ENCODE data around the gene RASA3. TPM values are rescaled to one million over a fixed set of nuclear protein-coding genes. Genes with fewer than 3 reads are reported as not detected.

RASA3 gene
- total and polyA plus RNA-seq, 2 of the 8 experiments (the other 6 are each of a cell fraction or from before 2014, with no cell fraction given) = 7.5 to 21.9 TPM

- no peak for TF ChIP-seq FOSL1 (IDR thresholded peaks at IDR 0.05; ENCODE audit: insufficient read depth, low read depth, low read length)
- TF ChIP-seq NANOG (IDR thresholded peaks at IDR 0.05; ENCODE audit: insufficient read depth, low read depth, low read length, poor library complexity, severe bottlenecking) = no peak
- no peak for TF ChIP-seq KDM5A (IDR thresholded peaks at IDR 0.05; ENCODE audit: low read length)
- TF ChIP-seq RXRA (IDR thresholded peaks at IDR 0.05; ENCODE audit: insufficient read depth, low read depth, low read length) = no peak
- TF ChIP-seq RBBP5 (IDR thresholded peaks at IDR 0.05; ENCODE audit: borderline replicate concordance, low read depth, low read length) = no peak
- TF ChIP-seq EGR1 (IDR thresholded peaks at IDR 0.05; ENCODE audit: borderline replicate concordance, low read depth, low read length) = no peak
- TF ChIP-seq USF2 (IDR thresholded peaks at IDR 0.05; ENCODE audit: low read length) = no peak
Observed at GRCh38 chr13:113946409-113947181, 185.8 kb downstream of the RASA3 start (continued).
